Activated B cell treated with CpG ODN at 0.5 μM for 24 hours (primary cell): ENCODE data around the gene PSRC1. TPM values are rescaled to one million over a fixed set of nuclear protein-coding genes. Genes with fewer than 3 reads are reported as not detected.

Experiments
- ATAC-seq: fragments of 200-7000 bp; cut with Tn5 transposase; one replicate; pipeline ENCODE4 v1.10.0; 2021; ENCODE audit warnings: low read depth, mild to moderate bottlenecking, moderate library complexity
- CTCF ChIA-PET: fragments of 350-600 bp; sonication (Branson Sonifier 250); formaldehyde crosslinking; loops from one replicate; lab custom pipeline; 2021; ENCODE audit warnings: antibody characterized with exemption; lab: Charles Lee
- POLR2A ChIA-PET: fragments of 350-600 bp; sonication (Branson Sonifier 250); formaldehyde crosslinking; loops from one replicate; lab custom pipeline; 2021; ENCODE audit warnings: antibody characterized with exemption; lab: Charles Lee
- DNase-seq: peaks from one replicate; pipeline ENCODE4 v3.0.0; 2022
- H3K27ac Mint-ChIP-seq: one replicate; pipeline ENCODE4 v1.8.0; 2020; ENCODE audit warnings: mixed read lengths
- H3K27me3 Mint-ChIP-seq: one replicate; pipeline ENCODE4 v1.8.0; 2021; ENCODE audit warnings: mixed read lengths
- H3K36me3 Mint-ChIP-seq: one replicate; pipeline ENCODE4 v1.8.0; 2021; ENCODE audit warnings: low read depth, mixed read lengths
- H3K4me1 Mint-ChIP-seq: one replicate; pipeline ENCODE4 v1.8.0; 2021; ENCODE audit warnings: mixed read lengths
- H3K4me3 Mint-ChIP-seq: one replicate; pipeline ENCODE4 v1.8.0; 2020; ENCODE audit warnings: mild to moderate bottlenecking, mixed read lengths
- H3K9me3 Mint-ChIP-seq: one replicate; pipeline ENCODE4 v1.8.0; 2020; ENCODE audit warnings: mixed read lengths
- intact Hi-C: fragments of 100-400 bp; cut with micrococcal nuclease; formaldehyde crosslinking; loops from one replicate; pipeline ENCODE4 v1.15.1; 2024
- total RNA-seq: library from RNA; stranded (reverse); gene quantifications from 2 replicates; pipeline ENCODE4 v1.2.3, GENCODE V29; 2022
- TF ChIP-seq, protein P1 (sequence below): fragments of 200-600 bp; IDR thresholded peaks from one replicate; pipeline ENCODE4 v1.8.0; 2022; ENCODE audit warnings: antibody characterized with exemption, mild to moderate bottlenecking

PSRC1 gene
- total RNA-seq, 1 donor from 2014 or later: not detected

DNA sequence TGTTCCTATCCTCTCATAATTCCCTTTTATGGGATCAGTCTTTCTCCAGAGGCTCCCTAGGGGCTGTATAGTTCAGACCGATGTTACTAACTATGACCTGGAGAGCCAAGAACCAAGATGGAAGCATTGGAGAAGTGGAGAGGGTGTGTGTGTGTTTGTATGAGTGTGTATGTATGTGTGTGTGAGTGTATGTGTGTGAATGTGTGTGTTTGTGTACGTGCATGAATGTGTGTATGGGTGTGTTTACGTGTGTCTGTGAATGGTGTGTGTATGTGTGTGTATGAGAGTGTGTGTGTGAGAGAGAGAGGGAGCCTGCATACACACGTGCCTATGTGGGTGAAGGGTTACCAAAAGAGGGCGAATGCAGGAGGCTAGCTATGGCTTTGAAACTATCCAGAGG, 18.9 kb upstream of the PSRC1 start:
- Mint-ChIP-seq H3K27ac (no peak overlapping the region), H3K4me3 (no peak overlapping the region), H3K9me3 (no peaks in the 10 kb centered on the region), H3K36me3 (no peaks in the 10 kb centered on the region), H3K27me3 (peaks cover 17% of the 10 kb centered on the region), H3K4me1 (peaks cover 5% of the 10 kb centered on the region)
- POLR2A ChIA-PET: no interaction called here
- ATAC-seq: no peak
- intact Hi-C loops: no loop called here
- DNase-seq: no peak
- TF ChIP-seq, protein P1, sequence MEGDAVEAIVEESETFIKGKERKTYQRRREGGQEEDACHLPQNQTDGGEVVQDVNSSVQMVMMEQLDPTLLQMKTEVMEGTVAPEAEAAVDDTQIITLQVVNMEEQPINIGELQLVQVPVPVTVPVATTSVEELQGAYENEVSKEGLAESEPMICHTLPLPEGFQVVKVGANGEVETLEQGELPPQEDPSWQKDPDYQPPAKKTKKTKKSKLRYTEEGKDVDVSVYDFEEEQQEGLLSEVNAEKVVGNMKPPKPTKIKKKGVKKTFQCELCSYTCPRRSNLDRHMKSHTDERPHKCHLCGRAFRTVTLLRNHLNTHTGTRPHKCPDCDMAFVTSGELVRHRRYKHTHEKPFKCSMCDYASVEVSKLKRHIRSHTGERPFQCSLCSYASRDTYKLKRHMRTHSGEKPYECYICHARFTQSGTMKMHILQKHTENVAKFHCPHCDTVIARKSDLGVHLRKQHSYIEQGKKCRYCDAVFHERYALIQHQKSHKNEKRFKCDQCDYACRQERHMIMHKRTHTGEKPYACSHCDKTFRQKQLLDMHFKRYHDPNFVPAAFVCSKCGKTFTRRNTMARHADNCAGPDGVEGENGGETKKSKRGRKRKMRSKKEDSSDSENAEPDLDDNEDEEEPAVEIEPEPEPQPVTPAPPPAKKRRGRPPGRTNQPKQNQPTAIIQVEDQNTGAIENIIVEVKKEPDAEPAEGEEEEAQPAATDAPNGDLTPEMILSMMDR: no peak
- CTCF ChIA-PET: no interaction called here

DNA sequence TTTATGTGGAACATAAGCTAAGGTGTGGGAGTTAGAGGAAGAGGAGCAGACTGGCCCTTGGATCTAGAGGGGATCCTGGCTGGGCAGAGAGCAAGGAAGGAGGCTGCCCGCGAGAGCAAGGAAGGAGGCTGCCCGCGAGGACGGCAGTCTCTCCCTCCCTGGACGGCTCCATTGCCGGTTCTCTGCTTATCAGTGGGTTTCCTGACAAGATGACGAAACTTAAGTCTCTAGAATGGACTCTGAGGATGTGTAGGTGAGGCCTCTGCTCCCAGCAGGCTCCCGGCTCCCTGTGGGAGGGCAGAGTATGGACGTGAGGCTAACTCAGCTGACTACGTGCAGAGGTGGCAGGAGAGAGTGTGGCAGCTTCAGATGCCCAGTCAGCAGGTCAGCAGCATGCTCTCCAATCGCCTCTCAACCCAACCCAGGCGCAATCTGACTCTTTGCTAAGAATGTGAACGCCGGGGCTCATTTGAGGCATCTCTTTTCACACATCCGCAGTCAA, 17.8 kb upstream of the PSRC1 start:
- Mint-ChIP-seq H3K9me3 (no peaks in the 10 kb centered on the region), H3K27me3 (peaks cover 18% of the 10 kb centered on the region), H3K4me3 (no peak overlapping the region), H3K36me3 (no peaks in the 10 kb centered on the region), H3K4me1 (peaks cover 1% of the 10 kb centered on the region), H3K27ac (no peak overlapping the region)
- TF ChIP-seq, protein P1: no peak
- ATAC-seq: no peak
- DNase-seq: no peak
- intact Hi-C loops: no loop called here
- ChIA-PET POLR2A (no interaction called here), CTCF (no interaction called here)

DNA sequence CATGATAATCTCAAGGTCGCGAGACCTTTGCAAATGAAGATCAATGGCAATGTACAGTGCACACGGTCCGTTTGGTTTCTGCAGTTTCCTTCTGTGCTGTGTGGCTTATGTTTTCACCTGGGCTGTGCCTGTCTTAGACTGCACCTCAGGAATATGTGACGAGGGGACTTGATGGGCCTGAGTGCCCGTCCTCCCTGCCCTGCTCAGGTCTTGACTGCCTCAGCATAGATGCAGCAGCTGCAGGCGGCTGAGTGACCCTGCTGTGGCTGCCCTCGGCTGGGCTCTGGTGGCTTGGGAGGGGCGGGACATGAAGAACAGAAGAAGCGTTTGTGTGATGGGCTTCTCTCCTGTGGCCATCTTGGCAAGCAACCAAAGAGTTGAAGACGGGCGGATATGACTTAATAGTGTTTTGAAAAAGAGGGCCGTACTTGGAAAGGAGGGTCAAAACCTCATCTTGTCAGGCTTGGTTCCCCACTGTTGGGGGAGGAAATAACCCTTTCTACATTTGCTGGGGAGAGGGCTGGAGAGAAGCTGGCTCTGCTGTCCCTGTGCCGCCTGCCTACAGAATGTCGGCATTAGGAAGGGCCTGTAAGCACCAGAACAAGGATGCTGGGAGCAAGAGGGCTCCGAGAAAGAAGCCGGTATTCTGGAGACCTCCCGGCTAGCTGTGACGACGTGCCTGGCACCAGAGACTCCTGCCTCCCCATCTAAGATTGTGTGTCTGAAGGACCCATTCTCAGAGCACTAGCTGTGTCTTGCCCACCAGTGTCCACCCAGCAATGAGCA, 16.8 kb upstream of the PSRC1 start:
- intact Hi-C loops: no loop called here
- ATAC-seq (no peak), DNase-seq (no peak)
- peaks cover 17% of the 10 kb centered on the region for H3K27me3 Mint-ChIP-seq
- TF ChIP-seq, protein P1: no peak
- peaks cover 11% of the 10 kb centered on the region for H3K4me1 Mint-ChIP-seq
- ChIA-PET CTCF (no interaction called here), POLR2A (no interaction called here)
- no peak overlapping the region for H3K27ac Mint-ChIP-seq
- no peak overlapping the region for H3K4me3 Mint-ChIP-seq
- H3K9me3 Mint-ChIP-seq: no peaks in the 10 kb centered on the region
- no peaks in the 10 kb centered on the region for H3K36me3 Mint-ChIP-seq

DNA sequence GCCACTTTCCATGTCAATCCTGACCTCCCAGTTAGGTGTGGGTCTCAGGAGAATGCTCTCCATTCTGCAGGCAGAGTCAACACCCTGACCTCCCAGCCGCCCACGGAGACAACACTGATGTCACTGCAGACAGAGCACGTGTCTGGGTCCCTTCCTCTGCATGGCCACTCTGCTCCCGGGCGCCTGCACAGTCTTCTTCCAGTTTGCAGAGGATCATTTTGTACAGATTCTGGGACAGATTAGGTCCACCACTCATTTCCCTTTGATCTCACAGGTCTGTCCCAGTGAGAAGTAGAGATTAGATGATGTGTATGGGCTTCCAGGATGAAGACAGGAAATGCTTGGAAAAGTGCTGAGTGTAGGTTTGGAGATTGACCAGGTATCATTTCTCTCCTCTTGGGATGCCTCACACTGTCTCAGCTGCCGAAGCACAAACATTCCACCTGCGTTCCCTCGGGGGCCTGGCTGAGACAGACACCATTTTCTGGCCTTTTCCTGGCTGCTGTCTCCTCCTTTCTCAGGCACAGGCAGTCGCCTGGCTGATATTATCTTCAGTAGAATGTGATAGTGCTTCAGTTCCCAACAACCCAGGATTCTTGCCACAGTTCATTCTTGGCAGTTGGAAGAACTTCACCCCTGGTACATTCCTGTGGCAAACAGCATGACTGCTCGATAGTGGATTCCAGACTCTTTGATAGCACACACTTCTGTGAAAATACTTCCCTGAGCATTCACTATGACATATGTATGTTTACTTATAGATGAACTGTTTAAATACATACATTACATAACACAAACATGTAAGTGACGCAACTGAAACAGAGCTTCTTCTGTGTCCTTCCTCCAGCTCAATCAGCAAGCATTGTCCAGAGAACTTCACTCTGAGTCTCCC, 16.0 kb upstream of the PSRC1 start:
- ChIA-PET CTCF (no interaction called here), POLR2A (no interaction called here)
- Mint-ChIP-seq H3K27ac (no peak overlapping the region), H3K9me3 (no peaks in the 10 kb centered on the region), H3K36me3 (no peaks in the 10 kb centered on the region), H3K4me1 (peaks cover 19% of the 10 kb centered on the region), H3K4me3 (no peak overlapping the region), H3K27me3 (peaks cover 17% of the 10 kb centered on the region)
- intact Hi-C loops: no loop called here
- TF ChIP-seq, protein P1: no peak
- ATAC-seq (no peak), DNase-seq (no peak)

DNA sequence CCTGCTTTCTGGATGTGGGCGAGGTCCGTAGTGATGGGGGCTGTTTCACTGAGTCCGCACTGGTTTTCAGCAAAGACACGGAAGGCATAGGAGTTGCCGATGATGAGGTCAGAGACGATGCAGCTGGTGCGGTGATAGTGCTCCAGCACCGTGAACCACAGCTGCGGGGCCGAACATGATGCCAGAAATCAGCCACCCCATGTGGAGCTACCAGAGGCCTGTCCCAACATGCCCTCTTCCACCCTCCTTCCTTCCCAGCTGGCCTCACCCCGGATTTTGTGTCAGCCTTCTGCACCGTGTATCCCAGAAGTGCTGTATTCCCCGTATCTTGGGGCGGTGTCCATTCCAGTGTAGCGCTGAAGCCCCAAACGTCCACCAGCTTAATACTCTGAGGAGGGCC, 13.8 kb upstream of the PSRC1 start:
- POLR2A ChIA-PET: no interaction called here
- CTCF ChIA-PET: interaction anchor here (1.7 kb wide), 1 partner anchor 103 kb away, joined by 5 read pairs; no protein-coding TSS in a partner anchor

More for the DNA sequence above, 13.8 kb upstream of the PSRC1 start:
- Mint-ChIP-seq H3K9me3 (no peaks in the 10 kb centered on the region), H3K4me3 (no peak overlapping the region), H3K4me1 (peaks cover 20% of the 10 kb centered on the region), H3K27ac (no peak overlapping the region), H3K27me3 (peaks cover 17% of the 10 kb centered on the region), H3K36me3 (no peaks in the 10 kb centered on the region)
- no peak for ATAC-seq
- DNase-seq: no peak
- intact Hi-C loops: no loop called here
- TF ChIP-seq, protein P1: no peak
